BLaER1 treated with 17β-estradiol and CSF1 and Interleukin-3, amounts not matched to agents 10 nM and 100 nM (cell line): ENCODE results near the gene ZBTB8B.
"Not testable (repeated sequence)": the region's sequence is repeated elsewhere in the genome, so short reads cannot be mapped to it uniquely, and the experiment has no call there.

ENCODE experiments used
- H3K27ac ChIP-seq, 11 experiments: shearing (Covaris generic); formaldehyde crosslinking; 2 replicates each; pipeline ENCODE4 v1.8.1; 2022
- H3K27me3 ChIP-seq, 11 experiments: shearing (Covaris generic); formaldehyde crosslinking; 2 replicates each; pipeline ENCODE4 v1.8.1; 2022
- H3K36me3 ChIP-seq, 11 experiments: shearing (Covaris generic); formaldehyde crosslinking; 2 replicates each; pipeline ENCODE4 v1.8.1; 2022
- H3K4me1 ChIP-seq, 10 experiments: shearing (Covaris generic); formaldehyde crosslinking; 2 replicates each; pipeline ENCODE4 v1.8.1; 2022
- H3K4me2 ChIP-seq, 11 experiments: shearing (Covaris generic); formaldehyde crosslinking; 2 replicates each; pipeline ENCODE4 v1.8.1; 2022
- H3K4me3 ChIP-seq, 10 experiments: shearing (Covaris generic); formaldehyde crosslinking; 2 replicates each; pipeline ENCODE4 v1.8.1; 2022
- H3K9ac ChIP-seq, 11 experiments: shearing (Covaris generic); formaldehyde crosslinking; 2 replicates each; pipeline ENCODE4 v1.8.1; 2022
- H3K9me3 ChIP-seq, 11 experiments: shearing (Covaris generic); formaldehyde crosslinking; replicated peaks in 1 of 11; 2 replicates each; pipeline ENCODE4 v1.8.1; 2022
- H4K20me1 ChIP-seq, 11 experiments: shearing (Covaris generic); formaldehyde crosslinking; 2 replicates each; pipeline ENCODE4 v1.8.1; 2022
- Cebpa-rat ChIP-seq, 11 experiments: shearing (Covaris generic); IDR thresholded peaks; 2 replicates each; pipeline ENCODE4 v1.8.1; 2022

The ZBTB8B gene

GRCh38 chr1:32465578-32465933 lies 684 bp downstream of the ZBTB8B start:
- no peaks in the 10 kb centered on the region for H3K36me3 ChIP-seq
- no peak for TF ChIP-seq Cebpa-rat (IDR thresholded peaks at IDR 0.05)
- no peak overlapping the region for H3K4me2 ChIP-seq
- H3K27me3 ChIP-seq = peaks cover 24 to 43% (median 37%) of the 10 kb centered on the region in 11 experiments
- no peaks in the 10 kb centered on the region for H3K4me1 ChIP-seq
- H3K9me3 ChIP-seq = peaks cover 16 to 24% (median 20%) of the 10 kb centered on the region in 11 experiments
- no peak overlapping the region for H3K4me3 ChIP-seq
- H3K9ac ChIP-seq = no peak overlapping the region
- H3K27ac ChIP-seq = no peak overlapping the region
- H4K20me1 ChIP-seq = no peaks in the 10 kb centered on the region

DNA sequence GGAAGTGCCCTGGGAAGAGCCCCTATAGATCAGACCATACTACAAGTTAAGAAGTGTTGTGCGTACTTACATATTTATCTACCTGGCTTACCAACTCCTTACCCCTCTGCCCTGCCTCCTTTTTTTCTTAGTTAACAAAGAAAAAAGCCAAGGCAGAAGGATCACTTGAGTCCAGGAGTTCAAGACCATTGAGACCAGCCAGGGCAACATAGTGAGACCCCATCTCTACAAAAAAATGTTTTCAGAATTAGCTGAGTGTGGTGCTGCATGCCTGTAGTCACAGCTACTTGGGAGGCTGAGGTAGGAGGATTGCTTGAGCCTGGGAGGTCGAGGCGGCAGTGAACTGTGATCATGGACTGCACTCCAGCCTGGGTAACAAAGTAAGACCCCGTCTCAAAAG lies 1.9 kb downstream of the ZBTB8B start:
- Histone ChIP-seq H3K9ac (no peak overlapping the region), H3K4me1 (no peaks in the 10 kb centered on the region), H3K9me3 (peaks cover 13 to 29% (median 17%) of the 10 kb centered on the region in 11 experiments), H3K36me3 (no peaks in the 10 kb centered on the region), H3K4me3 (no peak overlapping the region), H3K27ac (no peak overlapping the region), H3K4me2 (no peak overlapping the region), H3K27me3 (peaks cover 24 to 43% (median 37%) of the 10 kb centered on the region in 11 experiments), H4K20me1 (no peaks in the 10 kb centered on the region)
- TF ChIP-seq Cebpa-rat (IDR thresholded peaks at IDR 0.05) = no peak

GRCh38 chr1:32468791-32469190 lies 3.9 kb downstream of the ZBTB8B start:
- Histone ChIP-seq H3K9ac (no peak overlapping the region), H3K27me3 (peaks cover 23 to 35% (median 32%) of the 10 kb centered on the region in 11 experiments), H4K20me1 (no peaks in the 10 kb centered on the region), H3K36me3 (no peaks in the 10 kb centered on the region), H3K4me1 (no peaks in the 10 kb centered on the region), H3K4me3 (no peak overlapping the region), H3K4me2 (no peak overlapping the region), H3K9me3 (peaks cover 13 to 23% (median 17%) of the 10 kb centered on the region in 11 experiments), H3K27ac (no peak overlapping the region)
- TF ChIP-seq Cebpa-rat (IDR thresholded peaks at IDR 0.05) = no peak

DNA sequence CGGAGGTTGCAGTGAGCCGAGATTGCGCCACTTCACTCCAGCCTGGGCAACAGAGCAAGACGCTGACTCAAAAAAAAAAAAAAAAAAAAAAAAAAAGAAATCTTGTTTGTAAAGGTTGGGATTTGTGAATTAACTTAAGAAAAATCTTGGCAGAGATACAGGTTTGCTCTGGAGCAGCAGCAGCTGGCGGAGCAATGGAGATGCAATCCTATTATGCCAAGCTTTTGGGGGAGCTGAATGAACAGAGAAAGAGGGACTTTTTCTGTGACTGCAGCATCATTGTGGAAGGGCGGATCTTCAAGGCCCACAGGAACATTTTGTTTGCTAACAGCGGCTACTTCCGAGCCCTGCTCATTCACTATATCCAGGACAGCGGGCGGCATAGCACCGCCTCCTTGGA lies 5.6 kb downstream of the ZBTB8B start:
- no peak overlapping the region for H3K27ac ChIP-seq
- no peak overlapping the region for H3K4me3 ChIP-seq
- no peak overlapping the region for H3K4me2 ChIP-seq
- H3K36me3 ChIP-seq = no peaks in the 10 kb centered on the region
- H3K9ac ChIP-seq = no peak overlapping the region
- no peaks in the 10 kb centered on the region for H4K20me1 ChIP-seq
- TF ChIP-seq Cebpa-rat (IDR thresholded peaks at IDR 0.05) = 0 out of 22 replicates have a peak, but pooled peaks of 1 of the 11 experiments have one; percentile 11
- no peaks in the 10 kb centered on the region for H3K4me1 ChIP-seq
- peaks cover 6 to 19% (median 15%) of the 10 kb centered on the region in 11 experiments for H3K27me3 ChIP-seq
- peaks cover 0 to 7% (median 1%) of the 10 kb centered on the region in 11 experiments; a peak in 13 of 22 replicates for H3K9me3 ChIP-seq

GRCh38 chr1:32470991-32471694 lies 6.3 kb downstream of the ZBTB8B start:
- Histone ChIP-seq H3K9ac (no peak overlapping the region), H3K4me2 (no peak overlapping the region)
- peak in 7 of 11 experiments; percentile 41 to 83 (median 72); a peak in 13 of 22 replicates for TF ChIP-seq Cebpa-rat (IDR thresholded peaks at IDR 0.05)

GRCh38 chr1:32471695-32472362 lies 7.0 kb downstream of the ZBTB8B start:
- no peaks in the 10 kb centered on the region for H4K20me1 ChIP-seq
- no peak overlapping the region for H3K27ac ChIP-seq
- no peaks in the 10 kb centered on the region for H3K36me3 ChIP-seq
- H3K4me1 ChIP-seq = no peaks in the 10 kb centered on the region
- peaks cover 0 to 5% (median 1%) of the 10 kb centered on the region in 11 experiments; a peak in 6 of 22 replicates for H3K27me3 ChIP-seq
- no peak overlapping the region for H3K4me3 ChIP-seq
- no peak overlapping the region for H3K9ac ChIP-seq
- H3K4me2 ChIP-seq = no peak overlapping the region
- peaks cover 0 to 6% (median 0%) of the 10 kb centered on the region in 11 experiments; a peak in 2 of 22 replicates for H3K9me3 ChIP-seq
- no peak; a peak in 1 of 22 replicates for TF ChIP-seq Cebpa-rat (IDR thresholded peaks at IDR 0.05)

More at GRCh38 chr1:32470991-32471694, 6.3 kb downstream of the ZBTB8B start:
- Histone ChIP-seq H3K9me3 (peaks cover 0 to 6% (median 0%) of the 10 kb centered on the region in 11 experiments; a peak in 2 of 22 replicates), H3K4me3 (no peak overlapping the region), H3K4me1 (no peaks in the 10 kb centered on the region), H4K20me1 (no peaks in the 10 kb centered on the region), H3K27ac (no peak overlapping the region), H3K27me3 (peaks cover 0 to 12% (median 8%) of the 10 kb centered on the region in 11 experiments; a peak in 18 of 22 replicates), H3K36me3 (no peaks in the 10 kb centered on the region)

DNA sequence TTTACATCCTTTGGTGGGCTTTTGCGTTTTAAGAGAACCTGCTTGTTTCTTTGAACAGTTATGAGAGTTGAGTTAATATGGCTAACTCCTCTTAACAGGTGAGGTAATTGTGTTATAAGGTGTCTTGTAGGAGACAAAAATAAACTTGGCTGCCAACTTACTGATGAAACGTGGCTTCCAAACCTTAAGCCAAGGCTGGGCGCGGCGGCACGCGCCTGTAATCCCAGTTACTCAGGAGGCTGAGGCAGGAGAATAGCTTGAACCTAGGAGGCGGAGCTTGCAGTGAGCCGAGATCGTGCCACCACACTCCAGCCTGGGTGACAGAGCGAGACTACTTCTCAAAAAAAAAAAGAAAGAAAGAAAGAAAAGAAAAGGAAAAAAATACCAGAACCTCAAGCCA lies 8.1 kb downstream of the ZBTB8B start:
- not testable (repeated sequence) for H3K27ac ChIP-seq, H4K20me1 ChIP-seq, H3K4me3 ChIP-seq, H3K36me3 ChIP-seq, H3K27me3 ChIP-seq, H3K4me1 ChIP-seq, H3K9me3 ChIP-seq, H3K4me2 ChIP-seq, H3K9ac ChIP-seq

DNA sequence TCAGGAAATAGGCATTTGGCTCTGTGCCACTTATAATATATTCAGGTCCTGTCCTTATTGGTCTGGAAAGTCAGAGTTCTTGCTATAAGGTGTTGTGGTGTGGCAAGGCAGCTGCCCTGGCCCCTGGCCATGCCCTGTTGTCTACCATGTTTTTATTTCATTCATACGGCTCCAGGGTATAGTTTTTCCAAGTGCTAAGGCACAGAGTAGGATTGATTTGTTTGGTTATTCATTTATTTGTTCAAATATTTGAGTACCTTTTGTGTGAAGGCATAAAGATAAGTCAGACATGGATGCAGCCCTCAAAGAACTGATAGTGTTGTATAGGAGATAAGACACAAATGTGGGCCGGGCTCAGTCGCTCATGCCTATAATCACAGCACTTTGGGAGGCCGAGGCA lies 10.1 kb downstream of the ZBTB8B start:
- no peak for TF ChIP-seq Cebpa-rat (IDR thresholded peaks at IDR 0.05)
- Histone ChIP-seq H4K20me1 (no peaks in the 10 kb centered on the region), H3K27me3 (no peaks in the 10 kb centered on the region), H3K4me1 (no peaks in the 10 kb centered on the region), H3K4me3 (no peak overlapping the region), H3K4me2 (no peak overlapping the region), H3K9ac (no peak overlapping the region), H3K36me3 (no peaks in the 10 kb centered on the region), H3K9me3 (peaks cover 0 to 6% (median 0%) of the 10 kb centered on the region in 11 experiments; a peak in 2 of 22 replicates), H3K27ac (no peak overlapping the region)

DNA sequence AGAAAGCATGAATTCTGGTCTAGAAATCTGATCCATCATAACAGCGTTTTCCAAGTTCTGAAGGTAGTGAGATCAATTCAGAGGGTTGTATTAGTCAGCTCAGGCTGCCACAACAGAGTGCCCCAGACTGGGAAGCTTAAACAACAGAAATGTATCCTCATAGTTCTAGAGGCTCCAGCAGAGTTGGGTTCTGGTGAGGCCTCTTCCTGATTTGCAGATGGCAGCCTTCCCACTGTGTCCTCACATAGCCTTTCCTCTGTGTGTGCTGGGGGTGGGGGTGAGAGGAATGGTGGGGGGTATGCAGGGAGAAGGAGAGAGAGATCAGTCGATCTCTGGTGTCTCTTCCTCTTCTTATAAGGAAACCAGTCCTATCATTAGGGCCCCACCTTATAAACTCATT lies 15.1 kb downstream of the ZBTB8B start:
- peaks cover 0 to 14% (median 6%) of the 10 kb centered on the region in 11 experiments; a peak in 8 of 22 replicates for H3K9me3 ChIP-seq
- no peak for TF ChIP-seq Cebpa-rat (IDR thresholded peaks at IDR 0.05)
- no peaks in the 10 kb centered on the region for H4K20me1 ChIP-seq
- H3K4me2 ChIP-seq = no peak overlapping the region
- H3K9ac ChIP-seq = no peak overlapping the region
- H3K4me1 ChIP-seq = no peaks in the 10 kb centered on the region
- H3K36me3 ChIP-seq = no peaks in the 10 kb centered on the region
- H3K27me3 ChIP-seq = no peaks in the 10 kb centered on the region
- H3K27ac ChIP-seq = no peak overlapping the region
- no peak overlapping the region for H3K4me3 ChIP-seq
